Keratinocyte (primary cell): Measurements from ENCODE around the gene INPP4B. TPM values are rescaled to one million over a fixed set of nuclear protein-coding genes. Genes with fewer than 3 reads are reported as not detected.

ENCODE experiments used
- DNase-seq: peaks from one replicate; pipeline ENCODE4 v3.0.0-alpha.2; 2011; ENCODE audit warnings: low read depth, missing footprints, low spot score
- FAIRE-seq: peaks from 2 replicates; lab custom pipeline; 2011; peaks lifted over from hg19 to GRCh38; lab: Jason Lieb, UNC
- H2AFZ ChIP-seq: 2 replicates; pipeline ENCODE4 v1.6.0; 2012; ENCODE audit warnings: low read length, control low read depth, inconsistent platforms; ENCODE audit not compliant: control insufficient read depth
- H3K27ac ChIP-seq: 2 replicates; pipeline ENCODE4 v1.5.1; 2011; ENCODE audit warnings: low read length; ENCODE audit not compliant: control insufficient read depth, insufficient read depth
- H3K27me3 ChIP-seq: 3 replicates; pipeline ENCODE4 v1.6.0; 2011; ENCODE audit warnings: low read length; ENCODE audit not compliant: control insufficient read depth, insufficient read depth; ENCODE audit errors: extremely low read depth
- H3K36me3 ChIP-seq, 2 experiments: 2 replicates in 1 of 2; 3 replicates in 1 of 2; pipeline ENCODE4 v1.5.1; 2011; ENCODE audit warnings: low read length in 2 of 2, mild to moderate bottlenecking in 1 of 2; ENCODE audit not compliant: control insufficient read depth in 2 of 2, insufficient read depth in 2 of 2; ENCODE audit errors: extremely low read depth in 1 of 2
- H3K4me1 ChIP-seq: 3 replicates; pipeline ENCODE4 v1.5.1; 2011; ENCODE audit warnings: low read length; ENCODE audit not compliant: control insufficient read depth, insufficient read depth; ENCODE audit errors: extremely low read depth
- H3K4me2 ChIP-seq: 3 replicates; pipeline ENCODE4 v1.6.0; 2011; ENCODE audit warnings: low read depth, low read length; ENCODE audit not compliant: control insufficient read depth, insufficient read depth; ENCODE audit errors: extremely low read depth
- H3K4me3 ChIP-seq, 3 experiments: fragments of 200-600 bp in 1 of 3; sonication (generic) in 1 of 3; 2 replicates in 2 of 3; 3 replicates in 1 of 3; pipeline ENCODE4 v1.5.1; 2011 to 2016; ENCODE audit warnings: low read length in 3 of 3, mild to moderate bottlenecking in 3 of 3, control low read depth in 2 of 3, inconsistent platforms in 1 of 3, low read depth in 1 of 3, mixed read lengths in 1 of 3, mixed run types in 1 of 3, moderate library complexity in 1 of 3; ENCODE audit not compliant: control insufficient read depth in 2 of 3, insufficient read depth in 2 of 3; ENCODE audit errors: extremely low read depth in 1 of 3
- H3K79me2 ChIP-seq: 2 replicates; pipeline ENCODE4 v1.6.0; 2012; ENCODE audit warnings: low read length; ENCODE audit not compliant: control insufficient read depth, insufficient read depth
- H3K9ac ChIP-seq: 3 replicates; pipeline ENCODE4 v1.6.0; 2011; ENCODE audit warnings: low read length; ENCODE audit not compliant: control insufficient read depth, insufficient read depth; ENCODE audit errors: extremely low read depth
- H3K9me1 ChIP-seq: 3 replicates; pipeline ENCODE4 v1.6.0; 2011; ENCODE audit warnings: low read length; ENCODE audit not compliant: control insufficient read depth, insufficient read depth; ENCODE audit errors: extremely low read depth
- H3K9me3 ChIP-seq: 2 replicates; pipeline ENCODE4 v1.5.1; 2012; ENCODE audit warnings: low read depth, low read length; ENCODE audit not compliant: control insufficient read depth
- H4K20me1 ChIP-seq: 3 replicates; pipeline ENCODE4 v1.6.0; 2011; ENCODE audit warnings: low read length; ENCODE audit not compliant: control insufficient read depth, insufficient read depth; ENCODE audit errors: extremely low read depth
- EZH2 ChIP-seq: IDR thresholded peaks from one replicate; pipeline ENCODE4 v1.6.1; 2012; ENCODE audit warnings: inconsistent platforms, mild to moderate bottlenecking, low read length, moderate library complexity
- dilution Hi-C: fragments of 300-500 bp; cut with MboI; formaldehyde crosslinking; loops from one replicate; pipeline ENCODE4 v1.7.0; 2020; ENCODE audit warnings: low sequenced_read_pairs; ENCODE audit not compliant: extremely low pct_ligation_motif_present
- polyA plus RNA-seq, 5 experiments: library from polyadenylated mRNA; depleted of rRNA in 3 of 5; stranded (reverse) in 3 of 5; stranded (forward) in 1 of 5; unstranded in 1 of 5; fragments of >200 nt; gene quantifications; 1 replicate in 1 of 5; 2 replicates in 3 of 5; 3 replicates in 1 of 5; pipeline versions ENCODE4 v1.2.1 to v1.2.3, GENCODE V29; 2011 to 2012; ENCODE audit warnings: missing spikeins in 2 of 5, low read depth in 1 of 5, low replicate concordance in 1 of 5
- TF ChIP-seq, protein P1 (sequence below), 3 experiments: IDR thresholded peaks in 1 of 3; conservative IDR thresholded peaks in 1 of 3; optimal IDR thresholded peaks in 1 of 3; 2 replicates in 2 of 3; 3 replicates in 1 of 3; pipeline versions ENCODE3 to v1.5.1; 2011; ENCODE audit warnings: low read length in 3 of 3, mild to moderate bottlenecking in 3 of 3, moderate library complexity in 2 of 3, control low read depth in 1 of 3, inconsistent platforms in 1 of 3; ENCODE audit not compliant: insufficient read depth in 2 of 3; ENCODE audit errors: extremely low read depth in 1 of 3

The INPP4B gene
- polyA plus RNA-seq, 1 donor (not counting 4 experiments of a cell fraction or from before 2014, with no cell fraction given) = 50.2 TPM

DNA sequence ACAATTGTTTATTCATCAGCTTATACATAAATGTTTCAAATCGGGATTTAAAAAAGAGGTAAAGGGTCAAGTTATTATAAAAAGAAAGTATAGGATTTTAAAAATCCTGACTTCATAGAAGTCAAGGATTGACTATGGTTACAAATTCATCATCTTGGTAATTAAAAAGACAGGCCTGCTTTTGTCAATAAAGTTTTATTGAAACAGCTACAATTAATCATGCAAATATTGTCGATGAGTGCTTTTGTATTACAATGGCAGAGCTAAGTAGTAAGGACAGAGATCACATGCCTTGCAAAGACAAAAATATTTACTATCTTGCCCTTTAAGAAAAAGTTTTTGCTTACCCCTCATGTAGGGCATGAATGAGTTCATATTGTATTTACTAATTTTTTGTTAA lies 614.3 kb downstream of the INPP4B start:
- Histone ChIP-seq H3K4me2 (no peak overlapping the region), H3K4me3 (no peak overlapping the region), H3K36me3 (peaks cover 0 to 7% of the 10 kb centered on the region in 2 experiments), H3K4me1 (peaks cover 9% of the 10 kb centered on the region), H3K9me1 (no peaks in the 10 kb centered on the region), H3K9ac (no peak overlapping the region), H3K27me3 (no peaks in the 10 kb centered on the region), H3K9me3 (no peaks in the 10 kb centered on the region), H2AFZ (no peak overlapping the region), H3K27ac (no peak overlapping the region), H4K20me1 (no peaks in the 10 kb centered on the region), H3K79me2 (peaks cover 11% of the 10 kb centered on the region)
- dilution Hi-C loops = no loop called here
- DNase-seq (no peak), FAIRE-seq (no peak)
- TF ChIP-seq, protein P1, sequence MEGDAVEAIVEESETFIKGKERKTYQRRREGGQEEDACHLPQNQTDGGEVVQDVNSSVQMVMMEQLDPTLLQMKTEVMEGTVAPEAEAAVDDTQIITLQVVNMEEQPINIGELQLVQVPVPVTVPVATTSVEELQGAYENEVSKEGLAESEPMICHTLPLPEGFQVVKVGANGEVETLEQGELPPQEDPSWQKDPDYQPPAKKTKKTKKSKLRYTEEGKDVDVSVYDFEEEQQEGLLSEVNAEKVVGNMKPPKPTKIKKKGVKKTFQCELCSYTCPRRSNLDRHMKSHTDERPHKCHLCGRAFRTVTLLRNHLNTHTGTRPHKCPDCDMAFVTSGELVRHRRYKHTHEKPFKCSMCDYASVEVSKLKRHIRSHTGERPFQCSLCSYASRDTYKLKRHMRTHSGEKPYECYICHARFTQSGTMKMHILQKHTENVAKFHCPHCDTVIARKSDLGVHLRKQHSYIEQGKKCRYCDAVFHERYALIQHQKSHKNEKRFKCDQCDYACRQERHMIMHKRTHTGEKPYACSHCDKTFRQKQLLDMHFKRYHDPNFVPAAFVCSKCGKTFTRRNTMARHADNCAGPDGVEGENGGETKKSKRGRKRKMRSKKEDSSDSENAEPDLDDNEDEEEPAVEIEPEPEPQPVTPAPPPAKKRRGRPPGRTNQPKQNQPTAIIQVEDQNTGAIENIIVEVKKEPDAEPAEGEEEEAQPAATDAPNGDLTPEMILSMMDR (optimal IDR thresholded peaks at IDR 0.05 in 1 of 3, IDR thresholded peaks at IDR 0.05 in 1 of 3, conservative IDR thresholded peaks at IDR 0.05 in 1 of 3; ENCODE audit: extremely low read depth in 1 of 3, insufficient read depth in 2 of 3, low read length in 3 of 3) = no peak
- TF ChIP-seq EZH2 = no peak

DNA sequence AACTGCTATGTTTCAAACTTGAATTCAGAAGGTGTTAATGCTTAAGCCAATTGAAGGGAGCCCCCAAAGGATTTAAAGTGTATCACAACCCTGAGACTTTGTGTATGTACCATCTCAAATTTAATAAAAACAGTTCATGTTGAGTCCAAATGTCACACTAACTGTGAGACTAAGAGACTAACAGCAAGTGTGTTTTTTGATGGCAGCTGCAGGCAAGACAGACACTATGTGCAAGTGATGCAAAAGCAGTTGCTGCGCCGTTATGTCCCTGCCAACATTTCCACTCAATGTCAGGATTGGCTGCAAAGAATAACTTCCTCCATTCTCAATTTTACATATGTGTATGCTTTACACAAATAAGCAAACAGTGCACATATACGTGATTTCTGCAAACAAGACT lies 615.1 kb downstream of the INPP4B start:
- peaks cover under 1% of the 10 kb centered on the region for H3K4me1 ChIP-seq
- peaks cover 0 to 7% of the 10 kb centered on the region in 2 experiments for H3K36me3 ChIP-seq
- dilution Hi-C loops = no loop called here
- no peaks in the 10 kb centered on the region for H4K20me1 ChIP-seq
- H3K9me3 ChIP-seq = no peaks in the 10 kb centered on the region
- H3K9me1 ChIP-seq = no peaks in the 10 kb centered on the region
- no peaks in the 10 kb centered on the region for H3K27me3 ChIP-seq
- no peak overlapping the region for H3K9ac ChIP-seq
- DNase-seq (no peak), FAIRE-seq (no peak)
- no peak for TF ChIP-seq EZH2
- TF ChIP-seq, protein P1 (optimal IDR thresholded peaks at IDR 0.05 in 1 of 3, IDR thresholded peaks at IDR 0.05 in 1 of 3, conservative IDR thresholded peaks at IDR 0.05 in 1 of 3; ENCODE audit: extremely low read depth in 1 of 3, insufficient read depth in 2 of 3, low read length in 3 of 3) = no peak
- H3K27ac ChIP-seq = no peak overlapping the region
- H3K4me2 ChIP-seq = no peak overlapping the region
- H3K79me2 ChIP-seq = peaks cover 13% of the 10 kb centered on the region
- no peak overlapping the region for H2AFZ ChIP-seq
- no peak overlapping the region for H3K4me3 ChIP-seq
